Kidney epithelial cell (primary cell): Measurements from ENCODE around the gene SERINC3. TPM values are rescaled to one million over a fixed set of nuclear protein-coding genes. Genes with fewer than 3 reads are reported as not detected.

Source experiments
- DNase-seq: peaks from one replicate; pipeline ENCODE4 v3.0.0-alpha.2; 2010; ENCODE audit warnings: low read depth
- H3K27me3 ChIP-seq: 2 replicates; pipeline ENCODE4 v1.6.0; 2011; ENCODE audit warnings: low read length; ENCODE audit not compliant: control insufficient read depth, insufficient read depth
- H3K36me3 ChIP-seq: 2 replicates; pipeline ENCODE4 v1.5.1; 2011; ENCODE audit warnings: low read length; ENCODE audit not compliant: control insufficient read depth, insufficient read depth
- H3K4me3 ChIP-seq: 2 replicates; pipeline ENCODE4 v1.5.1; 2011; ENCODE audit warnings: low read depth, mild to moderate bottlenecking, control low read depth, low read length
- CTCF ChIP-seq: IDR thresholded peaks from 2 replicates; pipeline ENCODE4 v1.5.1; 2011; ENCODE audit warnings: mild to moderate bottlenecking, moderate library complexity, low read length, control low read depth, inconsistent platforms; ENCODE audit not compliant: insufficient read depth, poor library complexity, severe bottlenecking
- total RNA-seq: library from RNA; depleted of rRNA; stranded (reverse); fragments of >200 nt; gene quantifications from 2 replicates; pipeline ENCODE4 v1.2.3, GENCODE V29; 2015

The SERINC3 gene
- total RNA-seq, 1 donor from 2014 or later = 80.5 TPM

GRCh38 chr20:44470327-44470726, 51.5 kb downstream of the SERINC3 start:
- no peak for DNase-seq
- Histone ChIP-seq H3K36me3 (no peaks in the 10 kb centered on the region), H3K27me3 (no peaks in the 10 kb centered on the region), H3K4me3 (no peak overlapping the region)
- TF ChIP-seq CTCF = no peak

GRCh38 chr20:44468044-44468782, 53.7 kb downstream of the SERINC3 start:
- no peak for DNase-seq
- H3K27me3 ChIP-seq = no peaks in the 10 kb centered on the region
- no peaks in the 10 kb centered on the region for H3K36me3 ChIP-seq
- no peak for TF ChIP-seq CTCF
- H3K4me3 ChIP-seq = no peak overlapping the region

- no peak overlapping the region for H3K4me3 ChIP-seq
- no peaks in the 10 kb centered on the region for H3K36me3 ChIP-seq
- TF ChIP-seq CTCF = no peak
- DNase-seq = no peak
- H3K27me3 ChIP-seq = no peaks in the 10 kb centered on the region
Observed at GRCh38 chr20:44467289-44467883, 54.5 kb downstream of the SERINC3 start.

- DNase-seq = no peak
- no peak for TF ChIP-seq CTCF
- no peak overlapping the region for H3K4me3 ChIP-seq
- no peaks in the 10 kb centered on the region for H3K36me3 ChIP-seq
- no peaks in the 10 kb centered on the region for H3K27me3 ChIP-seq
Observed at GRCh38 chr20:44465001-44465560, 56.8 kb downstream of the SERINC3 start.

- TF ChIP-seq CTCF = no peak
- no peak overlapping the region for H3K4me3 ChIP-seq
- no peak for DNase-seq
- no peaks in the 10 kb centered on the region for H3K27me3 ChIP-seq
- no peaks in the 10 kb centered on the region for H3K36me3 ChIP-seq
Observed at GRCh38 chr20:44464514-44464913, 57.4 kb downstream of the SERINC3 start.

- Histone ChIP-seq H3K36me3 (no peaks in the 10 kb centered on the region), H3K27me3 (no peaks in the 10 kb centered on the region), H3K4me3 (no peak overlapping the region)
- no peak for DNase-seq
- TF ChIP-seq CTCF = no peak
Observed at GRCh38 chr20:44463466-44463865, 58.4 kb downstream of the SERINC3 start.
